ENCODE results near the gene TPSAB1. TPM values are rescaled to one million over a fixed set of nuclear protein-coding genes. Genes with fewer than 3 reads are reported as not detected.

TPSAB1 gene
- total RNA-seq, 1 donor from 2014 or later: not detected

DNA sequence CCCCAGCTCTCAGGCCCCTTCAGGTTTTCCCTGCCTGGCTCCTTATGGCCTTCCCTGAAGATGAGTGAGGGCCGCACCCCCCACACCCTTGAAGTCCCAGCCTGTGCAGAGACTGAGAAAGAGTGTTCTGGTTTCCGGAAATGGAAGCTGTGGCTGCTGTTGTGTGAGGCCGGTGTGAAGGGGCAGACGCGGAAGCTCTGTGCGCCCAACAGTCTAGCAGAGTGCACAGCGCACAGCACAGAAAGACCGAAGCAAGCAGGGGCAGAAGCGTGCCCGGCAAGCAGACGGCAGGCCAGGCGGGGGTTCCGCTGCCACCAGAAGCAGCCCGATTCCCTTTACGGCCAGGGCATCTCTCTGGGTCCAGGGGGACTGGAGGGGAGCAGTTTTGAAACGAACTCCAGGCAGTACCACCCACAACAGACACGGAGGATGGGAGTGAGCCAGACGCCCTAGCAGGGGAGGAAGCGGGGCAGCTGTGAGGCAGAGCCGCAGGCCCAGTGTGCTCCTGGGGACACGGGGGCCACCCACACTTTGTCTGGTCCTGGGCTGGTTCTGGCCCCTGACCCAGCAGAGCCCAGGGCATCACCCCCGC is 32.2 kb upstream of the TPSAB1 start:
- DNase-seq (ENCODE audit: low spot score in 2 of 2): no peak
- no peak for FAIRE-seq

DNA sequence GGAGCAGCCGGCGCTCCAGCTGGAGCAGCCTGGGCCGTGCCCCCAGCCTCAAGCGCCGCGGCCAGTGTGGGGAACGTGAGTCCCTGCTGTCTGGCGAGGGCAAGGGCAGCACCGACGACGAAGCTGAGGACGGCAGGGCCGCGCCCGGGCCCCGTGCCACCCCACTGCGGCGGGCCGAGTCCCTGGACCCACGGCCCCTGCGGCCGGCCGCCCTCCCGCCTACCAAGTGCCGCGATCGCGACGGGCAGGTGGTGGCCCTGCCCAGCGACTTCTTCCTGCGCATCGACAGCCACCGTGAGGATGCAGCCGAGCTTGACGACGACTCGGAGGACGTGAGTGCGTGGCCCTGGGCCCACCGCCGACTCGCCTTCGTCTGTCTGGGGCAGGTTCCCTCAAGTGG is 31.4 kb upstream of the TPSAB1 start:
- no peak for DNase-seq (ENCODE audit: low spot score in 2 of 2)

DNA sequence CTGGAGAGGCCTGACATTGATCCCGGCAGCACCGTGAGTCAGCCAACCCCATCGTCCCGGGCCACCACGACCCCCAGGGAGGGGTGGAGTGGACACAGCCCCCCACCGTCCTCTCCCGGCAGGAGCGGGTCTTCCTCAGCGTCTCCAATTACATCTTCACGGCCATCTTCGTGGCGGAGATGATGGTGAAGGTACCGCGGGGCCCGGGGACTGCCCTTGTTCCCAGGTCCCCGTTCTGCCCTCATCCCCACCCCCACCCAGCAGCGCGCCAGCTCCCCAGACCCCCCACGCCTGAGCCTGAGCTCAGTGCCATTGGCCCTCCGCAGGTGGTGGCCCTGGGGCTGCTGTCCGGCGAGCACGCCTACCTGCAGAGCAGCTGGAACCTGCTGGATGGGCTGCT is 30.0 kb upstream of the TPSAB1 start:
- no peak for FAIRE-seq

More for the DNA sequence above, 31.4 kb upstream of the TPSAB1 start:
- FAIRE-seq: no peak

DNA sequence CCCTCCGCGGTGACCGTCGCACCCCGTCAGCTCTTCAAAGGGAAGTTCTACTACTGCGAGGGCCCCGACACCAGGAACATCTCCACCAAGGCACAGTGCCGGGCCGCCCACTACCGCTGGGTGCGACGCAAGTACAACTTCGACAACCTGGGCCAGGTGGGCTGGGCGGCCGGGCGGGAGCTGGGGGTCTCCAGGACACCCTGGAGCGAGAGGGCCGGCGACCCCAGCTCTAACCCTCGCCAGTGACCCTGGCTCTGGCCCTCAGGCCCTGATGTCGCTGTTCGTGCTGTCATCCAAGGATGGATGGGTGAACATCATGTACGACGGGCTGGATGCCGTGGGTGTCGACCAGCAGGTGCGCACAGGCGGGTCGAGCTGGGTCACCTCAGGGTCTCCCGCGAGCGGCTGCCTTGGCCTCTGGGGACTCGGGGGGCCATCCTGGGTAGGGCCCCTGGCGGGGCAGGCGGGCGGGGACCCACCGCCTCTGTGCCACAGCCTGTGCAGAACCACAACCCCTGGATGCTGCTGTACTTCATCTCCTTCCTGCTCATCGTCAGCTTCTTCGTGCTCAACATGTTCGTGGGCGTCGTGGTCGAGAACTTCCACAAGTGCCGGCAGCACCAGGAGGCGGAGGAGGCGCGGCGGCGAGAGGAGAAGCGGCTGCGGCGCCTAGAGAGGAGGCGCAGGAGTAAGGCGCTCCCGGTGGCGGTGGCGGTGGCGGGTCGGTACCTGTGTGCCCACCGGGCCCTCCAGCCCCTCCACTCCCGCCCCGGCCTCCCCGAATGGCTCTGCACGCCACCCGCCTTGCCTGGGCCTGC is 28.8 kb upstream of the TPSAB1 start:
- FAIRE-seq: no peak
- no peak for DNase-seq (ENCODE audit: low spot score in 2 of 2)

More for the DNA sequence above, 30.0 kb upstream of the TPSAB1 start:
- DNase-seq (ENCODE audit: low spot score in 2 of 2): no peak

DNA sequence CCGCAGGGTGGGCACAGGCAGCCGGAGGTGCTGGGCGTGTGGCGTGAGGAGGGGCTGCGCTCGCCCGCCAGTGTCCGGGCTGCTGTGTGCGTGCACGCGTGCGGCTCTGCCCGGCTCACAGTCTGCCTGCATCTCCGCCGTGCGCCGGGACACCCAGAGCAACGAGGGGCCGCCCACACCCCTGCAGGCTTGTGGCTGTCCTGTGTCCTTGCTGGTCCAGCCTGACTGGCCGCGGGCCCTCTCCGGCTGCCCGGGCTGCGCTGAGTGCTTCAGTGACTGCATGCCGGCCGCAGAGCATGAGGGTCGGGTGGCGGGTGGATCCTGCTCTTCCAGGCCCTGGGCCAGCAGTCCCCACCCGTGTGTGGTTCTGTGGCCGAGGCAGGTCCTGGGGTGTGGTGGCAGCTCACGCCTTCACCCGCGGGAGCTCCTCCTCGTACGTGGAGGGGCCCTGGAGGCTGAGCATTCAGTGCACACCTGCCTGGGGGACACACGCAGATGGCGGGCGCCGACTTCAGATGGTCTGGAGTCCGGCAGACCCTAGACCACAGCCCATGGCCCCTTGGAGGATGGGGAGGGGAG is 27.8 kb upstream of the TPSAB1 start:
- no peak for FAIRE-seq
- no peak for DNase-seq (ENCODE audit: low spot score in 2 of 2)

DNA sequence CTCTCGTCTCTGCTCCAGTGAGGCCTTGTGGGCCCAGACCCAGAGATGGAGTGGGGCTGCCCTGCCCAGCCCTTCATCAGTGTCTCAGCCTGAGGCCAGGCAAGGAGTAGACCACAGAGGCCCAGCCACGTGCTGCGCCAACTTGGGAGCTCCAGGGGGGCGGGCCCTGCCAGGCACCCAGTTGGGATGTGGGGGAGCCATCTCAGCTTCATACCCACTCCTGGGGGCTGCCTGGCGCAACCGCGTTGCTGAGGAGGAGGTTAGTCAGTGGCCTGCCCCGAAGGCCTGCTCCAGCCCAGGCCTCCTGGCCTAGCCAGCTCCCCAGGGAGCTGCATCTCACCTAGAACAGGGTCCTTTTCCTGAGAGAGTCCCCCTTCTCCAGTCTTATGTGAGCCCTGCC is 27.3 kb upstream of the TPSAB1 start:
- FAIRE-seq (no peak), DNase-seq (ENCODE audit: low spot score in 2 of 2) (no peak)

DNA sequence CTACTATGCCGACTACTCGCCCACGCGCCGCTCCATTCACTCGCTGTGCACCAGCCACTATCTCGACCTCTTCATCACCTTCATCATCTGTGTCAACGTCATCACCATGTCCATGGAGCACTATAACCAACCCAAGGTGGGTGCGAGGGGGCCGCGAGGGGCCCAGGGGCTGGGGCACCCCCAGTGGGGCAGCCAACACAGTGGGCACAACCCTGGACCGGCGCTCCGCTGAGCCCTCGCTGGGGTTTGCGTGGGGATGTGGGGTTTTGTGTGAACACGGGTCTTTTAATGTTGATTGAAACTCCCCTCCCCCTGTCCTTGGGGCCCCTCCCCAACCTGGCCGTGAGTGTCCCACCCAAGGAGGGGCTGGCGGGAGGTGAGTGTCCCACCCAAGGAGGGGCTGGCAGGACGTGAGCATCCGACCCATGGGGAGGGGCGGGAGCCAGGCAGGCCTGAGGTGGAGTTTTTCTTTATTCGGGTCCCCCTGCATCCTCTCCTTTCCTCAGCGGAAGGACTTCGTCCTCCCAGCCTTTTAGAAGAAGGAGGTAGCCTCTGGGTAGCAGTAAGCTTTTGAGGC is 26.6 kb upstream of the TPSAB1 start:
- DNase-seq (ENCODE audit: low spot score in 2 of 2) (no peak), FAIRE-seq (no peak)

DNA sequence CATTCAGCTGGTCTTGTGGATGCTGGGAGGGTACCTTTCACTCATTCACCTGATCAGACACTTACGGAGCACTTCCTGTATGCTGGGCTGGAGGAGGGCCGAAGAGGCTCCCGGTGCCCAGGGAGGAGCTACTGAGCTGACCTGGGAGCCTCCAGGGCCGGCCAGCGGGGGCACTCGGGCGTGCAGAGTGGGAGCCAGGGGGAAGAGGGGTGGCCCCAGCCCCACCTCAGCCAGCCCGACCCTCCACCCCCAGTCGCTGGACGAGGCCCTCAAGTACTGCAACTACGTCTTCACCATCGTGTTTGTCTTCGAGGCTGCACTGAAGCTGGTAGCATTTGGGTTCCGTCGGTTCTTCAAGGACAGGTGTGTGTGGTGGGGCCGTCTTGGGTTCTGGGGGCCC is 25.8 kb upstream of the TPSAB1 start:
- no peak for FAIRE-seq
- DNase-seq (ENCODE audit: low spot score in 2 of 2): no peak

DNA sequence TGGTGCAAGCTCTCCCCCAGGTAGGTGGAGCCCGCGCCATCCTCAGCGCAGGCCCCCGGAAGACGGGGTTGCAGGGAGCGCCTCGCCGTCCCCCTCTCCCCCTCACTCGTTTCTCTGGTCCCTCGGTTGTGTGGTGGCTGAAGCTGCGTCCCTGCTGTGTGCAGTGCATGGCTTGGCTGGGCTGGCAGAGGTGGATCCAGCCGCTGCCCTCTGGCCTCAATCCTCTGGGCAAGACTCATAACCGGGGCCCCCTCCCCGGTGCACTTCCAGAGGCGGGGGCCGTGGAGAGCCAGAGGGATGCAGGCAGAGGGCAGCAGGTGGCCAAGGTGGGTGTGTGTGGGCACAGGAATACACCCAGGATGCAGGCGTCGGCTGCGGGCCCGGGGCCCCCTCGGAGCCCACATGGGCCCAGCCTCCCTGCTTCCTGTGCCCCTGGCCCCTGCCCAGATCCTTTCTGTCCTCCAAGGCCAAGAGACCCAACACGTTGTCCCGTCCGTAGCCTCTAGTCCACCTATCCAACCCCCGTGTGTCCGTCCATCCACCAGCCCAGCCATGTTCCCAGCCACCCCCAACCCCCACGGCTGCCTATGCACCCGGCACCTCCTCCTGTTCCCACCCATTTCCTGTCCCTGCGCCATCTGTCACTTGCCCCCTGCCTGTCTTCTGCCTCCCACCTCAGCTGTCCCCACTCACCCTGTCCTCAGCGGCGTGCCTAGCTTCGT is 24.8 kb upstream of the TPSAB1 start:
- no peak for FAIRE-seq

DNA sequence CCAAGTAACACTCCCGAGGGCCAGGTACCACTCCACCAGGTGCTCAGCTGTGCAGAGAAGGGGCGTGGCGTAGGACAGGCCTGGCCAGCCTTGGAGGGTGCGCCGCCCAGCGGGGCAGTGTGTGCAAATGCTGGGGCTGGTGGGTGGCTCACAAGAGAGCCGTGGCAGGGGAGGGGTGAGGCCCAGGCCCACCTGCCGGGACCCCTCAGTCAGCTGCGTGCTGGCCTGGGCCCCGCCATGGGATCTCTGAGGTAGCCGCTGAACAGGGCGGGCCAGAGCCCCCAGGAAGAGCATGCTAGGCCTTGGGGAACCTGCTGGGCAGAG is 24.2 kb upstream of the TPSAB1 start:
- no peak for FAIRE-seq

More for the DNA sequence above, 24.8 kb upstream of the TPSAB1 start:
- no peak for DNase-seq (ENCODE audit: low spot score in 2 of 2)

DNA sequence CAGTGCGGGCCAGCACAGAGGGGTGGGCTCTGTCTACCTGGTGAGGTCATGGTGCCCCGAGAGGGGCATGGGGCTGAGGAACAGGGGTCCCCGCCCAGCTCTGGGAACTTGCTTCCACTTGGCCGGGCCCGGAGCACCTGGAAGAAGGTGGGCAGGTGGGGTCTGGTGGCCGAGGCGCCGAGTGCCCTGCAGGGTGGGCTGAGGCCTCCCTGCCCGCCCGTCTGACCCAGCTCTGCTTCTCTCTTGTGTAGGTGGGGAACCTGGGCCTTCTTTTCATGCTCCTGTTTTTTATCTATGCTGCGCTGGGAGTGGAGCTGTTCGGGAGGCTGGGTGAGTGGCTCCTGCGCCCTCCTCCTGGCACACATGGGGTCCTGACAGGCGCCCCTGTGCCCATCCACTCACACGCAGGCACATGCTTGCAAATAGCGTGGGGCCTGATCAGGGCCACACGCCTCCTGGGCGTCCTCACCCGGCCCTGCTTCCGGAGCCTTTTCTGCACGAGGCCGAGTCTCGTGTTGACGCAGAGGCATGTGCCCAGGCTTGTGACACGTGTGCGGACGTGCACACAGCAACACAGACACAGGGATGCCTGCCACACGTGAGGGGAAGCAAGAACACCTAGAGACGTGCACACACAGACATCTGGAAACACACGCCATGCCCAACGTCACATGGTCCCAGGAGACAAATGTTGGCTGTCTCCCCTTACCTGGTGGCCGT is 23.7 kb upstream of the TPSAB1 start:
- DNase-seq (ENCODE audit: low spot score in 2 of 2): no peak

More for the DNA sequence above, 24.2 kb upstream of the TPSAB1 start:
- DNase-seq (ENCODE audit: low spot score in 2 of 2): no peak

DNA sequence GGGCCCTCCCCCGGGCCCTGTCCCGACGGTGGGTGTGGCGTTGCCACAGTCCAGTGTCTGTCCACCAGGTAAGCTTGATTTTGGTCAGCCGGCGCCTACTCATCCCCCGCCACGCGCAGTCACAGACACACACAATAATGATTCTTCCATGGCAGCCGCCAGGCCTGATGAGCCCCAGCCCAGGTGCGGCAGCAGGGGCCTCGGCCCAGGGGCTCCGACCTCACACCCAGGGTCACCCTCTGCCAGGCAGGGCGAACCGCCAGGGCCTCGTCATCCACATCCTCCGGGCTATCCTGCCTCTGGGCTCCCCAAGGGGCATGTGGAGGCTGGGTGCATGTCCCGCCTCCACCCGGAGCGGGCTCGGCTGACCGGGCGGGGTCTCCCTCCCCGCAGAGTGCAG is 23.0 kb upstream of the TPSAB1 start:
- no peak for FAIRE-seq
- no peak for DNase-seq (ENCODE audit: low spot score in 2 of 2)

More for the DNA sequence above, 23.7 kb upstream of the TPSAB1 start:
- FAIRE-seq: no peak

DNA sequence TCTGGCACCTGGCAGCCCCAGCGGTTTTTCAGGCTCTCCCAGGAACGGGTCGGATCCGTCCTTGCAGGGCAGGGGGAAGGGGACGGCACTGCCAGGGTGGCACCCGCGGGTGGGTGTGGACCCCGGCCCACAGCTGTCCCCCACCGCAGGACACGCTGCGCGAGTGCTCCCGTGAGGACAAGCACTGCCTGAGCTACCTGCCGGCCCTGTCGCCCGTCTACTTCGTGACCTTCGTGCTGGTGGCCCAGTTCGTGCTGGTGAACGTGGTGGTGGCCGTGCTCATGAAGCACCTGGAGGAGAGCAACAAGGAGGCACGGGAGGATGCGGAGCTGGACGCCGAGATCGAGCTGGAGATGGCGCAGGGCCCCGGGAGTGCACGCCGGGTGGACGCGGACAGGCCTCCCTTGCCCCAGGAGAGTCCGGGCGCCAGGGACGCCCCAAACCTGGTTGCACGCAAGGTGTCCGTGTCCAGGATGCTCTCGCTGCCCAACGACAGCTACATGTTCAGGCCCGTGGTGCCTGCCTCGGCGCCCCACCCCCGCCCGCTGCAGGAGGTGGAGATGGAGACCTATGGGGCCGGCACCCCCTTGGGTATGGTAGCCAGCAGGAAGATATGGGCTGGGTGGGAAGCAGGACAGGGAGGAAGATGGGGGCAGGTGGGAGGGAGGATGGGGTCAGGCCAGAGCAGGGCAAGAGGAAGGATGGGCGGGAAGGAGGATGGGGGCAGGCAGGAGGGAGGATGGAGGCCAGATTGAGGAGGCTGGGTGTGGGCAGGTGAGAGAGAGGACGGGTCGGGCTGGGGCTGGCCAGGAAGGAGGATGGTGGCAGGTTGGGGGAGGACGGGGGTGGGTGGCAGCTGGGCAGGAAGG is 22.2 kb upstream of the TPSAB1 start:
- FAIRE-seq (no peak), DNase-seq (ENCODE audit: low spot score in 2 of 2) (no peak)

DNA sequence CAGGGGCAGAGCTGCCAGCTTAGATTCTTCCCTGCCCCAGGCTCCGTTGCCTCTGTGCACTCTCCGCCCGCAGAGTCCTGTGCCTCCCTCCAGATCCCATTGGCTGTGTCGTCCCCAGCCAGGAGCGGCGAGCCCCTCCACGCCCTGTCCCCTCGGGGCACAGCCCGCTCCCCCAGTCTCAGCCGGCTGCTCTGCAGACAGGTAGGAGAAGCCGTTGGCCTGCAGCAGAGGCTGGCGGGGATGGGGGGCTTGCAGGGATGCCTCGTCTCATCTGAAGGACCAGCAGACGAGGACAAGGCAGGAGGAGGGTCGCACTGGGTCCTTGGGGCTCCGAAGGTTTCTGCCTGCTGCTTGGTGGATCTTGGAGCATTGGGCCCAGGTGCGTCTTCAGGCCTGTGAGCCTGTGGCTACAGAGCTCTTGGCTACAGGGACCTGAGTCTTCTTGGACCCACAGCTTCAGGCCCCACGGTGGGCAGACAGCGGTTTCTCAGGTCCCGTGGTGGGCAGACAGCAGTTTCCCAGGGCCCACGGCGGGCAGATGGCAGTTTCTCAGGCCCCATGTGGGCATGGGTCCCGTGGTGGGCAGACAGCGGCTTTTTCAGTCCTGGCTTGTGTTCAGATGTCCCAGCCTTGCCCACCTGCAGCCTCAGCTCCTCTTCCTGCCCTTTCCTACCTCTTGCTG is 21.4 kb upstream of the TPSAB1 start:
- FAIRE-seq: no peak
- DNase-seq (ENCODE audit: low spot score in 2 of 2): no peak

DNA sequence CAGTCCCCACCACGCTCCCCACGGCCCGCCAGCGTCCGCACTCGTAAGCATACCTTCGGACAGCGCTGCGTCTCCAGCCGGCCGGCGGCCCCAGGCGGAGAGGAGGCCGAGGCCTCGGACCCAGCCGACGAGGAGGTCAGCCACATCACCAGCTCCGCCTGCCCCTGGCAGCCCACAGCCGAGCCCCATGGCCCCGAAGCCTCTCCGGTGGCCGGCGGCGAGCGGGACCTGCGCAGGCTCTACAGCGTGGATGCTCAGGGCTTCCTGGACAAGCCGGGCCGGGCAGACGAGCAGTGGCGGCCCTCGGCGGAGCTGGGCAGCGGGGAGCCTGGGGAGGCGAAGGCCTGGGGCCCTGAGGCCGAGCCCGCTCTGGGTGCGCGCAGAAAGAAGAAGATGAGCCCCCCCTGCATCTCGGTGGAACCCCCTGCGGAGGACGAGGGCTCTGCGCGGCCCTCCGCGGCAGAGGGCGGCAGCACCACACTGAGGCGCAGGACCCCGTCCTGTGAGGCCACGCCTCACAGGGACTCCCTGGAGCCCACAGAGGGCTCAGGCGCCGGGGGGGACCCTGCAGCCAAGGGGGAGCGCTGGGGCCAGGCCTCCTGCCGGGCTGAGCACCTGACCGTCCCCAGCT is 20.3 kb upstream of the TPSAB1 start:
- FAIRE-seq (no peak), DNase-seq (ENCODE audit: low spot score in 2 of 2) (no peak)

DNA sequence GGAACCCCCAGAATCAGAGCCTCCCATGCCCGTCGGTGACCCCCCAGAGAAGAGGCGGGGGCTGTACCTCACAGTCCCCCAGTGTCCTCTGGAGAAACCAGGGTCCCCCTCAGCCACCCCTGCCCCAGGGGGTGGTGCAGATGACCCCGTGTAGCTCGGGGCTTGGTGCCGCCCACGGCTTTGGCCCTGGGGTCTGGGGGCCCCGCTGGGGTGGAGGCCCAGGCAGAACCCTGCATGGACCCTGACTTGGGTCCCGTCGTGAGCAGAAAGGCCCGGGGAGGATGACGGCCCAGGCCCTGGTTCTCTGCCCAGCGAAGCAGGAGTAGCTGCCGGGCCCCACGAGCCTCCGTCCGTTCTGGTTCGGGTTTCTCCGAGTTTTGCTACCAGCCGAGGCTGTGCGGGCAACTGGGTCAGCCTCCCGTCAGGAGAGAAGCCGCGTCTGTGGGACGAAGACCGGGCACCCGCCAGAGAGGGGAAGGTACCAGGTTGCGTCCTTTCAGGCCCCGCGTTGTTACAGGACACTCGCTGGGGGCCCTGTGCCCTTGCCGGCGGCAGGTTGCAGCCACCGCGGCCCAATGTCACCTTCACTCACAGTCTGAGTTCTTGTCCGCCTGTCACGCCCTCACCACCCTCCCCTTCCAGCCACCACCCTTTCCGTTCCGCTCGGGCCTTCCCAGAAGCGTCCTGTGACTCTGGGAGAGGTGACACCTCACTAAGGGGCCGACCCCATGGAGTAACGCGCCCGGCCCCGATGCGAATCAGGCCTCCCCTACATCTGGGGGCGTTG is 19.5 kb upstream of the TPSAB1 start:
- FAIRE-seq (no peak), DNase-seq (ENCODE audit: low spot score in 2 of 2) (no peak)

All from frontal cortex (tissue), 4 donors.